Kidney tubule cell (primary cell): ENCODE data around the gene C11orf71.

ENCODE experiments used
- DNase-seq: peaks from one replicate; pipeline ENCODE4 v3.0.0-alpha.2; 2018; ENCODE audit warnings: low spot score

The C11orf71 gene

GRCh38 chr11:114400216-114400914 is at the start of gene C11orf71, which contains the start of gene RBM7:
TSS of gene C11orf71 (minus strand) at chr11:114400511. CDS start at chr11:114400331, 180 bp downstream.
TSS of gene RBM7 (plus strand) at chr11:114400666. CDS start at chr11:114400672, 6 bp downstream.
- DNase-seq: peak; percentile 100

- no peak for DNase-seq
Observed at GRCh38 chr11:114449845-114450244, 49.5 kb upstream of the C11orf71 start.

GRCh38 chr11:114448749-114449482 is 48.6 kb upstream of the C11orf71 start:
- peak; percentile 9 for DNase-seq

GRCh38 chr11:114447892-114448291 is 47.6 kb upstream of the C11orf71 start:
- DNase-seq: no peak

- no peak for DNase-seq
Observed at GRCh38 chr11:114447444-114447843, 47.1 kb upstream of the C11orf71 start.

- DNase-seq: no peak
Observed at GRCh38 chr11:114442536-114442935, 42.2 kb upstream of the C11orf71 start.

- no peak for DNase-seq
Observed at GRCh38 chr11:114441921-114442320, 41.6 kb upstream of the C11orf71 start.

GRCh38 chr11:114440971-114441763 is 40.9 kb upstream of the C11orf71 start:
- DNase-seq: no peak

GRCh38 chr11:114440121-114440860 is 40.0 kb upstream of the C11orf71 start:
- DNase-seq: peak; percentile 5

- peak; percentile 95 for DNase-seq
Observed at GRCh38 chr11:114439229-114440120, 39.2 kb upstream of the C11orf71 start, which contains the start of gene REXO2. TSS of gene REXO2 (plus strand) at chr11:114439467. CDS start at chr11:114439529, 62 bp downstream.

GRCh38 chr11:114438303-114438702 is 38.0 kb upstream of the C11orf71 start:
- DNase-seq: peak; percentile 58

GRCh38 chr11:114433376-114433775 is 33.1 kb upstream of the C11orf71 start:
- no peak for DNase-seq

- no peak for DNase-seq
Observed at GRCh38 chr11:114432893-114433292, 32.6 kb upstream of the C11orf71 start.

- DNase-seq: no peak
Observed at GRCh38 chr11:114430290-114430689, 30.0 kb upstream of the C11orf71 start.

- DNase-seq: no peak
Observed at GRCh38 chr11:114426280-114426679, 26.0 kb upstream of the C11orf71 start.

- DNase-seq: peak; percentile 93
Observed at GRCh38 chr11:114416441-114416961, 16.2 kb upstream of the C11orf71 start.

- DNase-seq: no peak
Observed at GRCh38 chr11:114413958-114414357, 13.6 kb upstream of the C11orf71 start.

GRCh38 chr11:114412946-114413345 is 12.6 kb upstream of the C11orf71 start:
- no peak for DNase-seq

- peak; percentile 2 for DNase-seq
Observed at GRCh38 chr11:114401311-114401710, 1.0 kb upstream of the C11orf71 start.

- no peak for DNase-seq
Observed at GRCh38 chr11:114400915-114401223, 558 bp upstream of the C11orf71 start.
